Measurements from ENCODE around the gene SNRNP70.
"Not testable (repeated sequence)": the region's sequence is repeated elsewhere in the genome, so short reads cannot be mapped to it uniquely, and the experiment has no call there.

Gene SNRNP70

DNA sequence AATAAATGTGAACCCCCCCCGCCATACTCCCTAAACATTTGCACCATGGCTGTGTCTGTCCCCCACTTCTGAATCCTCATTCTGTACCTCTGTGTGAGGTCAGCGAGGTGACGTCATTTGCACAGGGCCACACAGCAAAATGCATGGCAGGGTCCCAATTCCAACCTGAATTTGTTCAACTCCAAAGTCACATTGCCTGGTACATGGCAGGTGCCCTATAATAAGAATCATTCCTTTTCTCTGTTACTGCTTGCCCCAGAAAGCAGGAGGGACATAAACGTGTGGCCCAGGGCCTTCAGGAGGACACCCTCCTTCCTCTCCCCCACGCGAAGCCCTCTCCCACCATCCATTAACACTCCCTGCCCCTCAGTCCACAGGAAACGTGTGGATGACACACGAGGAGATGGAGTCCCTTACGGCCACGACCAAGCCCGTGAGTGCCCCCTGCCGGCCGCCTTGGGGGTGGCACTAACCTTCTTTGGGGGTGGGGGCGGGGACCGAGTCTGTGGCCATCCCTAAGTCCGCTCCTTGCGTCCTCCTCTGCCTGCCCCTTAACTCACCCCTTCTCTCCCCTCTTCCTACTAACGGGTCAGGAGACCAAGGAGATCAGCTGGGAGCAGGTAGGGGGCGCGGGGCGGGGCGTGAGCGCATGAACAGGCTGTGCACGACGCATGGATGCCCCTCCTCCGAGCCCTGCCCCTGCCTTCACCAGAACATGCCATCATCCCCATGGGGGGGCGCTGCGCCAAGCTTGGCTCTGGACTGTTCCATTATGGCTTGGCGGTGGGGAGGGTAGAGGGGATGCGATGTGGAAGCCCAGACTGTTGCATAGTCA is 60.5 kb downstream of the SNRNP70 start:
- Histone ChIP-seq H3K4me1 (ENCODE audit: control insufficient read depth in 5 of 5, insufficient read depth in 5 of 5, low read length in 5 of 5) (peaks cover 2 to 51% (median 45%) of the 10 kb centered on the region in 5 donors), H3K27ac (ENCODE audit: low read depth, low read length) (no peak overlapping the region), H3K4me3 (ENCODE audit: low read depth in 1 of 5, low read length in 5 of 5) (peak overlapping the region; percentile 21 to 40 (median 35)), H3K27me3 (ENCODE audit: control insufficient read depth in 5 of 5, insufficient read depth in 4 of 5, low read length in 5 of 5) (peaks cover 0 to 14% (median 0%) of the 10 kb centered on the region in 5 donors), H3K9me3 (ENCODE audit: control insufficient read depth in 5 of 5, low read length in 5 of 5) (no peaks in the 10 kb centered on the region), H3K36me3 (ENCODE audit: control insufficient read depth in 5 of 5, insufficient read depth in 5 of 5, low read length in 5 of 5) (no peaks in the 10 kb centered on the region), H3K9ac (ENCODE audit: low read length in 5 of 5) (no peak overlapping the region)

DNA sequence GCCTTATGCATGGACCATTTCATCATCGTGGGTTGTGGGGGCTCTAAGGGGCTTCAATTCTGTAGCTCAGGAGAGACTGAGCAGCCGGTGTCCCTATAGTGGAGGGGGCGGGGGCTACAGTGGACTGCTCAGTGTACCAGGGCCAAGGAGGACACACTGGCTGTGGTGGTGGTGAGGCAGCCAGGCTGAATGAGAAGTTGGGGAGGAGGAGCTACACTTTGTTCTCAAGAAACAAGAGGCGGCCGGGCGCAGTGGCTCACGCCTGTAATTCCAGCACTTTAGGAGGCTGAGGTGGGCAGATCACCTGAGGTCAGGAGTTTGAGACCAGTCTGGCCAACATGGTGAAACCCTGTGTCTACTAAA is 61.1 kb downstream of the SNRNP70 start:
- Histone ChIP-seq H3K4me3 (ENCODE audit: low read depth in 1 of 5, low read length in 5 of 5) (peak overlapping the region in 3 of 5 donors; percentile 21 to 39 (median 35)), H3K27me3 (ENCODE audit: control insufficient read depth in 5 of 5, insufficient read depth in 4 of 5, low read length in 5 of 5) (peaks cover 0 to 14% (median 0%) of the 10 kb centered on the region in 5 donors), H3K4me1 (ENCODE audit: control insufficient read depth in 5 of 5, insufficient read depth in 5 of 5, low read length in 5 of 5) (peaks cover 4 to 57% (median 51%) of the 10 kb centered on the region in 5 donors)
- not testable (repeated sequence) for H3K36me3 ChIP-seq (ENCODE audit: control insufficient read depth in 5 of 5, insufficient read depth in 5 of 5, low read length in 5 of 5); H3K9ac ChIP-seq (ENCODE audit: low read length in 5 of 5); H3K27ac ChIP-seq (ENCODE audit: low read depth, low read length); H3K9me3 ChIP-seq (ENCODE audit: control insufficient read depth in 5 of 5, low read length in 5 of 5)

DNA sequence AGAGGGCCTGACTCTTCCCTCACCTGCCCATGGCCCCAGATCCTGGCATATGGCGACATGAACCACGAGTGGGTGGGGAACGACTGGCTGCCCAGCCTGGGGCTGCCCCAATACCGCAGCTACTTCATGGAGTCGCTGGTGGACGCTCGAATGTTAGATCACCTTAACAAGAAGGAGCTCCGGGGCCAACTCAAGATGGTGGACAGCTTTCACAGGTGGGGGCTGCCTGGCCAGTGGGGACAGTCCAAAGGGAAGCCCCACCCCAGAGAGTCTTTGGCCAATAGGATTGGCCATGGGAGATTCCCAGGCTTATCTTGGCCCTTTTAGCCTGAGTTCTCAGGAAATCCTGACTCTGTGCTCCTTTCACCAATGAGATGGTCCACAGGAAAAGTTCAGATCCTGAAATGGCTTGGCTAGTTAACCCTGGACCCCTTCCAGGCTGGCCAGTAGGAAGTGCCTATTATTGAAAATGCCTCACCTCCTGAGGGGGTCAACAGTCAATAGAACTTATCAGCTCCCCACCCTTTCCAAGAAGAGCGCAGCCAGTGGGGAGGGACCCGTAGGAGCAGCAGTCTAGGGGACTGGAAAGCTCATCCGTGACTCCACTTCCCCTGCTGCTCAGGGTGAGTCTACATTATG is 62.9 kb downstream of the SNRNP70 start:
- H3K27me3 ChIP-seq (ENCODE audit: control insufficient read depth in 5 of 5, insufficient read depth in 4 of 5, low read length in 5 of 5): peaks cover 0 to 9% (median 0%) of the 10 kb centered on the region in 5 donors
- peak overlapping the region in 4 of 5 donors; percentile 44 to 80 (median 76) for H3K4me3 ChIP-seq (ENCODE audit: low read depth in 1 of 5, low read length in 5 of 5)
- peak overlapping the region; percentile 55 for H3K27ac ChIP-seq (ENCODE audit: low read depth, low read length)
- peaks cover 5 to 55% (median 49%) of the 10 kb centered on the region in 5 donors for H3K4me1 ChIP-seq (ENCODE audit: control insufficient read depth in 5 of 5, insufficient read depth in 5 of 5, low read length in 5 of 5)
- no peaks in the 10 kb centered on the region for H3K36me3 ChIP-seq (ENCODE audit: control insufficient read depth in 5 of 5, insufficient read depth in 5 of 5, low read length in 5 of 5)
- peak overlapping the region in 3 of 5 donors; percentile 42 to 66 (median 56) for H3K9ac ChIP-seq (ENCODE audit: low read length in 5 of 5)
- no peaks in the 10 kb centered on the region for H3K9me3 ChIP-seq (ENCODE audit: control insufficient read depth in 5 of 5, low read length in 5 of 5)

DNA sequence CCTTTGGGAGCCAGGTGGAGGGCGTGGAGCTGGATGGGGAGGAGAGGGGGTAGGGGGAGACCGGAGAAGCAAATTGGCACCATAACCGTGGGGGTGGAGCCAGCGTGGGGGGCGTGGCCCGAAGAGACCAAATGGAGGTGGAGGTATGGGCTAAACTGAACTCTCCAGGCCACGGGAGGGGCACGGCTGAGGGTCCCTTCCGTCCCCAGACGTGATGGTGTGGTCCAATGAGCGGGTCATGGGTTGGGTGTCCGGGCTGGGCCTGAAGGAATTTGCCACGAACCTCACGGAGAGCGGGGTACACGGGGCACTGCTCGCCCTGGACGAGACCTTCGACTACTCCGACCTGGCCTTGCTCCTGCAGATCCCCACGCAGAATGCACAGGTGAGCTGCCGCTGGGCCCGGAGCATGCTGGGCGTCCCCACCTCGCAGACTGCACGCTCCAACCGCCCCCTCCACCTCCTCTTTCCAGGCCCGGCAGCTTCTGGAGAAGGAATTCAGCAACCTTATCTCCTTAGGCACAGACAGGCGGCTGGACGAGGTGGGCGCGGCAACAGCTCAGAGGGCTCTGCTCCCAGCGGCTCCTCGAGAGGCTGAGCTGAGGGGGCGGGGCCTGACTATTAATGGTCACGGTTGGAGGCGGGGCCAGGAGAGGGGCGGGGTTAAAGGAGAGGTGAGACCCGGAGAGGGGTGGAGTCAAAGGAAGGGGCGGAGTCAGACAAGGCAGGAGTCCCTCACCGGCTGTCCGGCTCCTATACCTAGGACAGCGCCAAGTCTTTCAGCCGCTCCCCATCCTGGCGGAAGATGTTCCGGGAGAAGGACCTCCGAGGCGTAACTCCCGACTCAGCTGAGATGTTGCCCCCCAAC is 63.8 kb downstream of the SNRNP70 start:
- Histone ChIP-seq H3K4me1 (ENCODE audit: control insufficient read depth in 5 of 5, insufficient read depth in 5 of 5, low read length in 5 of 5) (peaks cover 5 to 54% (median 49%) of the 10 kb centered on the region in 5 donors), H3K9me3 (ENCODE audit: control insufficient read depth in 5 of 5, low read length in 5 of 5) (no peaks in the 10 kb centered on the region), H3K27ac (ENCODE audit: low read depth, low read length) (peak overlapping the region; percentile 55), H3K36me3 (ENCODE audit: control insufficient read depth in 5 of 5, insufficient read depth in 5 of 5, low read length in 5 of 5) (no peaks in the 10 kb centered on the region), H3K4me3 (ENCODE audit: low read depth in 1 of 5, low read length in 5 of 5) (peak overlapping the region; percentile 66 to 92 (median 77)), H3K9ac (ENCODE audit: low read length in 5 of 5) (peak overlapping the region in 3 of 5 donors; percentile 68 to 78 (median 75)), H3K27me3 (ENCODE audit: control insufficient read depth in 5 of 5, insufficient read depth in 4 of 5, low read length in 5 of 5) (peaks cover 0 to 9% (median 0%) of the 10 kb centered on the region in 5 donors)

DNA sequence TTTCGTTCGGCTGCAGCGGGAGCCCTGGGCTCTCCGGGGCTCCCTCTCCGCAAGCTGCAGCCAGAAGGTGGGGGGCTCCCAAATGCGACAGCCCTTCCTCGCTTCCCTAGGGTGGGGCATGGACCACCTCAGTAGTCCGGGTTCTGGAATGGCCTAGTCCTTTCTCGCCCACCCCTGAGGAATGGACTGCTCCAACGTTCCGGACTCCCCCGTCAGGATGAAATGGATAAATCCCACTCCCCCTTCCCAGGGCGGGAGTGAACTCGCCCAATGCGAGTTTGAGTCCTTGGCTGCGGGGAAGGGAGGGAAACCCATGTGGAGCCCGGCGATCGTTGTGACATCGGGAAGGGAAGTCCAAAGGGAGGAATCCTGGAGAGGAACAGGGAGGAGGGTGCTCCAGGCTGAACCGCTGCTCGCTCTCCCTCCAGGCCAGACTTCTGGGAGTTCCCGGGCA is 64.4 kb downstream of the SNRNP70 start:
- Histone ChIP-seq H3K4me1 (ENCODE audit: control insufficient read depth in 5 of 5, insufficient read depth in 5 of 5, low read length in 5 of 5) (peaks cover 5 to 54% (median 49%) of the 10 kb centered on the region in 5 donors), H3K27ac (ENCODE audit: low read depth, low read length) (peak overlapping the region; percentile 55), H3K36me3 (ENCODE audit: control insufficient read depth in 5 of 5, insufficient read depth in 5 of 5, low read length in 5 of 5) (no peaks in the 10 kb centered on the region), H3K9me3 (ENCODE audit: control insufficient read depth in 5 of 5, low read length in 5 of 5) (no peaks in the 10 kb centered on the region), H3K9ac (ENCODE audit: low read length in 5 of 5) (peak overlapping the region in 4 of 5 donors; percentile 55 to 78 (median 72)), H3K4me3 (ENCODE audit: low read depth in 1 of 5, low read length in 5 of 5) (peak overlapping the region; percentile 66 to 92 (median 77)), H3K27me3 (ENCODE audit: control insufficient read depth in 5 of 5, insufficient read depth in 4 of 5, low read length in 5 of 5) (peaks cover 0 to 9% (median 0%) of the 10 kb centered on the region in 5 donors)

DNA sequence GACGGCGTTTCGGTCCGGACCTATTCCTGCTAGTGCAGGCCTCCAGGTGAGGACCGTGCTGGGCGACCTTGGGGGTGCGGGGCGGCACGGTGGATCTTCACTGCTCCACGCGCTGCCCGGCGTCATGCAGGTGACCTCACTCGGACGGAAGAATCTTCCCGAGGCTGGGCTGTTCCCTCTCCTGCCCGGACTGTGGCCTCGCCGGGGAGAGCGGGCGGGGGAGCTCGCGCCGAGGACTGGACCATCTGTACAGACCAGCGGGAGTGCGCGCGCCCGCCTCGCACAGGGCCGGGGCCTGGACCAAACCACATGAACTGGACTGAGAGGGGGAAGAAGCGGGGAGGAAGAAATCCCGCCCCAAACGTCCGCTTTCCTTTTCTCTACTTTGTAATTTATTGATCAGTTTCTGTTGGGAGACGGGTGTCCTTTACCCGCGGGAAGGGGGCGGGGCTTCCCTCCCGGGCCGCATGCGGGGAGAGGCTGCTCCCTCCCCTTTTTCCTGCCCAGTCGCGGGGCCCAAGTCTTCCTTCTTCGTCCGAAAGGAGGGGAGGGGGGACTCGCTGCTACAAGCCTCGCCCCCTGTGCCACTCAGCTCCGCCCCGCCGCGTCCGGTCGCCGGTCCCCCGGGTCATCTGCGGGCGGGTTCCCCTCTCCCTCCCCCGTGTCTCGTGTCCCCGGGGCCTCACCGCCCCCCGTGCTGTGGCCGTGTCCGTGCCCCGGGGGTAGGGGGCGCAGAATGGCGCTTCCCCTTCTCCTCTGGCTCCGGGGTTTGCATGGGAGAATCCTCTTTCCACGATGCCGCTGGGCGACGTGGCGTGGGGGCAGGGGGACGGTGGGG is 65.1 kb downstream of the SNRNP70 start:
- H3K4me3 ChIP-seq (ENCODE audit: low read depth in 1 of 5, low read length in 5 of 5): peak overlapping the region; percentile 66 to 92 (median 77)
- no peaks in the 10 kb centered on the region for H3K36me3 ChIP-seq (ENCODE audit: control insufficient read depth in 5 of 5, insufficient read depth in 5 of 5, low read length in 5 of 5)
- H3K9me3 ChIP-seq (ENCODE audit: control insufficient read depth in 5 of 5, low read length in 5 of 5): no peaks in the 10 kb centered on the region
- H3K27me3 ChIP-seq (ENCODE audit: control insufficient read depth in 5 of 5, insufficient read depth in 4 of 5, low read length in 5 of 5): peaks cover 0 to 9% (median 0%) of the 10 kb centered on the region in 5 donors
- peak overlapping the region; percentile 55 for H3K27ac ChIP-seq (ENCODE audit: low read depth, low read length)
- H3K9ac ChIP-seq (ENCODE audit: low read length in 5 of 5): peak overlapping the region in 4 of 5 donors; percentile 55 to 78 (median 72)
- peaks cover 5 to 54% (median 48%) of the 10 kb centered on the region in 5 donors for H3K4me1 ChIP-seq (ENCODE audit: control insufficient read depth in 5 of 5, insufficient read depth in 5 of 5, low read length in 5 of 5)

DNA sequence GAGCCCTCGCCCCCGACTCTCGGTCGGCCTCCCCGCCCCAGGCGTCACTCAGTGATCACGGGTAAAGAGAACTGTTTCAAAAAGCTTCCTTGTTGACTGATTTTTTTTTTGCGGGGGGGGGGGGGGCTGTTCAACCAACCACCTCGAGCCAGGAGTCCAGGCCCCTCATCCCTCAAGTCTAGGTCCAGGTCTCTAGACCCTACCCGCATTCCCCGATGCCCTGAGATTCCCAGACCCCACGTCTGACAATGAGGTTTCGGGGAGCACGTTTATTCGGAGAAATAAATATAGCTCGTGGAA is 65.6 kb downstream of the SNRNP70 start:
- Histone ChIP-seq H3K4me1 (ENCODE audit: control insufficient read depth in 5 of 5, insufficient read depth in 5 of 5, low read length in 5 of 5) (peaks cover 5 to 51% (median 45%) of the 10 kb centered on the region in 5 donors), H3K36me3 (ENCODE audit: control insufficient read depth in 5 of 5, insufficient read depth in 5 of 5, low read length in 5 of 5) (no peaks in the 10 kb centered on the region), H3K27me3 (ENCODE audit: control insufficient read depth in 5 of 5, insufficient read depth in 4 of 5, low read length in 5 of 5) (peaks cover 0 to 9% (median 0%) of the 10 kb centered on the region in 5 donors), H3K9me3 (ENCODE audit: control insufficient read depth in 5 of 5, low read length in 5 of 5) (no peaks in the 10 kb centered on the region), H3K4me3 (ENCODE audit: low read depth in 1 of 5, low read length in 5 of 5) (peak overlapping the region; percentile 9 to 80 (median 76)), H3K9ac (ENCODE audit: low read length in 5 of 5) (peak overlapping the region in 3 of 5 donors; percentile 20 to 75 (median 53)), H3K27ac (ENCODE audit: low read depth, low read length) (peak overlapping the region; percentile 55)

DNA sequence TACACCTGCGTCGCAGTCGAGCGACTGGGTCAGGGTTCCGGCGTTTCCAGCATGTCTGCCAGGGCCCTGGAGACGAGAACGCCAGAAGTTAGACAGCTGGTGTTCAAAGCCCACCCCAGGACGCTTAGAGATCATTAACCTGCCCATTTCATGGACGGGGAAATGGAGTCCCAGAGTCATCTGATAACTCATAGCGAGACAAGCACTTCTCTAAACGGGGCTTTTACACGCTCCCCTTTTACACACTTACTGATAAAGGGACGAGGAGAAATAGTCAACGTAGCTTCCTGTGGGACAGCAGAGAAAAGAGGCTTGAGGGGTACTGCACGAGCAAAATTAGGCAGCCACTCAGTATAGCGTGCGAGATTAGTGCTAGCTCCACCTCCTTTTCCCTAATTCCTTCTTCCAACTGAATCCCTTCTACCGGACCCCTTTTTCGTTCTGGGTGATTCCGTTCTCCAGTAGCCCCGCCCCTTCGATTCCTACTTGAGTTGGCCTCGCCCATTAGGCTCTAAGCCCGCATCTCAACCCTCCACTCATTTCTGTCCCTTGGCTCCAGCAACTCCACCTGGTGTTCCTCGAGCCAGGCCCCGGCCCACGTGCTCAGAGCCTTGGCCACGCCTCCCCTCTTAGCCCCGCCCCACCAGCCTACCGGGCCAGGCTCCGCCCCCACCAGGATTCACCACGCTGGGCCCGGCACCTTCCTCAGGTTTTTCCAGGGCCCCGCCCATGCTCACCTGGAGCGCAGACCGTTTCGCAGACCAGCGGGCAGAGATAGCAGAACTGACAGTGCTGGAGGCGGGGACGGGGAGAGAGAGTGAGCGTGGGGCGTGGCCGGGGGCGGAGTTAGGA is 66.2 kb downstream of the SNRNP70 start:
- Histone ChIP-seq H3K27ac (ENCODE audit: low read depth, low read length) (peak overlapping the region; percentile 16), H3K4me3 (ENCODE audit: low read depth in 1 of 5, low read length in 5 of 5) (peak overlapping the region in 4 of 5 donors; percentile 9 to 80 (median 76)), H3K9ac (ENCODE audit: low read length in 5 of 5) (no peak overlapping the region), H3K9me3 (ENCODE audit: control insufficient read depth in 5 of 5, low read length in 5 of 5) (no peaks in the 10 kb centered on the region), H3K27me3 (ENCODE audit: control insufficient read depth in 5 of 5, insufficient read depth in 4 of 5, low read length in 5 of 5) (peaks cover 0 to 9% (median 0%) of the 10 kb centered on the region in 5 donors), H3K4me1 (ENCODE audit: control insufficient read depth in 5 of 5, insufficient read depth in 5 of 5, low read length in 5 of 5) (peaks cover 5 to 45% (median 39%) of the 10 kb centered on the region in 5 donors), H3K36me3 (ENCODE audit: control insufficient read depth in 5 of 5, insufficient read depth in 5 of 5, low read length in 5 of 5) (no peaks in the 10 kb centered on the region)
